ENCODE data around the gene SBF1. TPM values are rescaled to one million over a fixed set of nuclear protein-coding genes. Genes with fewer than 3 reads are reported as not detected.

The SBF1 gene
- total RNA-seq, 1 experiment from 2014 or later: 48.5 TPM

DNA sequence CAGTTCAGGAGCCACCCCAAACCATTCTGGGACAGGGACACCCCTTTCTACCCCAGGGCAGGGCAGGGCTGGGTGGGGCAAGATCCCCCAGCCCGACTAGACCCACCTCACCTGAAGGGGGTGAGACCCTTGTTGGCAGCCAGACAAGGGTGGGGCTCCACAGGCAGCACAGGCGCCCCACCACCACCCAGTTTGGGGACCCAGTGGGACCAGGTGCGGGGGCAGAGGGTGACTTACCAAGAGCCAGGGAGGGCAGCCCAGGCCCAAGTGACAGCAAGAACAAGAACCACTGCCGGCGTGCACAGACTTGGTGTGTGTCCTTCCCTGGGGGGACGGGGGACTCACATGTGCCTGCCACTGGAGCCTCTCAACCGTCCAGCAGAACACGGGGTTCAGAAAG is 8.7 kb upstream of the SBF1 start:
- ChIA-PET CTCF (no interaction called here), POLR2A (ENCODE audit: unreplicated experiment) (no interaction called here)

DNA sequence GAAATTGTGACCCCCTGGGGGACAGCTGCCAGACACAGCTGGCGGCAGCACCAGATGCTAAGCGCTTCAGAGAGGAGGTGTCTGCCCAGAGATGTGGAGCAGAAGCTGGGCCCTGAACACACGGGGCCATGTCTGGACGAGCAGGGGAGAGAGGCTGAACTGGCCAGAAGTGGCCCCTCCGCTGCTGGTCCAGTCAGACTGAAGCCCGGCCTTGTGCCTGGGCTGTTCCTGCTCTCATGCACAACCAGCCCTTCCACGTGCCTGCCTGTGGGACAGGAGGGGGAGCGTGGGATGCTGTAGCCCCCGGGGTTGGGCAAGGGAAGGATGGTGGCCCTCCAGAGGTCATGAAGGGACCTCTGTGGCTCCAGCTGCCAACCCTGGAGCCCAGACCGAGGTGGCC is 8.3 kb upstream of the SBF1 start:
- no peaks in the 10 kb centered on the region for H3K9me3 ChIP-seq (ENCODE audit: low read length)
- no peaks in the 10 kb centered on the region for H3K27me3 ChIP-seq (ENCODE audit: low read length)
- H3F3A ChIP-seq (ENCODE audit: low read length, unreplicated experiment): no peaks in the 10 kb centered on the region
- no peaks in the 10 kb centered on the region for H3K36me3 ChIP-seq (ENCODE audit: low read depth, low read length)
- no peaks in the 10 kb centered on the region for H3K4me1 ChIP-seq (ENCODE audit: insufficient read depth, low read length)
- no peak overlapping the region for H3K4me2 ChIP-seq (ENCODE audit: low read length)
- ChIA-PET CTCF (no interaction called here), POLR2A (ENCODE audit: unreplicated experiment) (no interaction called here)
- intact Hi-C loops (cut with micrococcal nuclease): no loop called here
- TF ChIP-seq EZH2phosphoT487 (IDR thresholded peaks at IDR 0.05; ENCODE audit: borderline replicate concordance, low read length): no peak
- TF ChIP-seq, protein P1, sequence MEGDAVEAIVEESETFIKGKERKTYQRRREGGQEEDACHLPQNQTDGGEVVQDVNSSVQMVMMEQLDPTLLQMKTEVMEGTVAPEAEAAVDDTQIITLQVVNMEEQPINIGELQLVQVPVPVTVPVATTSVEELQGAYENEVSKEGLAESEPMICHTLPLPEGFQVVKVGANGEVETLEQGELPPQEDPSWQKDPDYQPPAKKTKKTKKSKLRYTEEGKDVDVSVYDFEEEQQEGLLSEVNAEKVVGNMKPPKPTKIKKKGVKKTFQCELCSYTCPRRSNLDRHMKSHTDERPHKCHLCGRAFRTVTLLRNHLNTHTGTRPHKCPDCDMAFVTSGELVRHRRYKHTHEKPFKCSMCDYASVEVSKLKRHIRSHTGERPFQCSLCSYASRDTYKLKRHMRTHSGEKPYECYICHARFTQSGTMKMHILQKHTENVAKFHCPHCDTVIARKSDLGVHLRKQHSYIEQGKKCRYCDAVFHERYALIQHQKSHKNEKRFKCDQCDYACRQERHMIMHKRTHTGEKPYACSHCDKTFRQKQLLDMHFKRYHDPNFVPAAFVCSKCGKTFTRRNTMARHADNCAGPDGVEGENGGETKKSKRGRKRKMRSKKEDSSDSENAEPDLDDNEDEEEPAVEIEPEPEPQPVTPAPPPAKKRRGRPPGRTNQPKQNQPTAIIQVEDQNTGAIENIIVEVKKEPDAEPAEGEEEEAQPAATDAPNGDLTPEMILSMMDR (conservative IDR thresholded peaks at IDR 0.05; ENCODE audit: low read depth, low read length): no peak
- no peak for TF ChIP-seq EZH2 (IDR thresholded peaks at IDR 0.05; ENCODE audit: low read length, unreplicated experiment)
- no peak overlapping the region for H3K9ac ChIP-seq (ENCODE audit: low read length)
- ATAC-seq (no peak), DNase-seq (no peak)
- no peak overlapping the region for H3K27ac ChIP-seq (ENCODE audit: low read length)
- H3K79me2 ChIP-seq (ENCODE audit: low read length): no peaks in the 10 kb centered on the region
- H3K9me2 ChIP-seq (replicated peaks; ENCODE audit: low read length): no peaks in the 10 kb centered on the region
- no peak overlapping the region for H2AFZ ChIP-seq (ENCODE audit: low read length)
- H4K20me1 ChIP-seq (ENCODE audit: low read length): no peaks in the 10 kb centered on the region
- no peak overlapping the region for H3K4me3 ChIP-seq (ENCODE audit: low read length)
- BruUV-seq (replicated peaks): TSS peak; percentile 22

More for the DNA sequence above, 8.7 kb upstream of the SBF1 start:
- H3K79me2 ChIP-seq (ENCODE audit: low read length): no peaks in the 10 kb centered on the region
- intact Hi-C loops (cut with micrococcal nuclease): no loop called here
- no peak for ATAC-seq
- H3K4me2 ChIP-seq (ENCODE audit: low read length): no peak overlapping the region
- no peaks in the 10 kb centered on the region for H3K36me3 ChIP-seq (ENCODE audit: low read depth, low read length)
- no peak for DNase-seq
- no TSS peak for BruUV-seq (replicated peaks)
- no peak for TF ChIP-seq EZH2phosphoT487 (IDR thresholded peaks at IDR 0.05; ENCODE audit: borderline replicate concordance, low read length)
- TF ChIP-seq, protein P1 (conservative IDR thresholded peaks at IDR 0.05; ENCODE audit: low read depth, low read length): no peak
- TF ChIP-seq EZH2 (IDR thresholded peaks at IDR 0.05; ENCODE audit: low read length, unreplicated experiment): no peak
- no peaks in the 10 kb centered on the region for H4K20me1 ChIP-seq (ENCODE audit: low read length)
- H3K27ac ChIP-seq (ENCODE audit: low read length): no peak overlapping the region
- no peaks in the 10 kb centered on the region for H3K27me3 ChIP-seq (ENCODE audit: low read length)
- H3K9me3 ChIP-seq (ENCODE audit: low read length): no peaks in the 10 kb centered on the region
- H3F3A ChIP-seq (ENCODE audit: low read length, unreplicated experiment): no peaks in the 10 kb centered on the region
- no peak overlapping the region for H2AFZ ChIP-seq (ENCODE audit: low read length)
- H3K4me3 ChIP-seq (ENCODE audit: low read length): no peak overlapping the region
- no peak overlapping the region for H3K9ac ChIP-seq (ENCODE audit: low read length)
- H3K9me2 ChIP-seq (replicated peaks; ENCODE audit: low read length): no peaks in the 10 kb centered on the region
- H3K4me1 ChIP-seq (ENCODE audit: insufficient read depth, low read length): no peaks in the 10 kb centered on the region

DNA sequence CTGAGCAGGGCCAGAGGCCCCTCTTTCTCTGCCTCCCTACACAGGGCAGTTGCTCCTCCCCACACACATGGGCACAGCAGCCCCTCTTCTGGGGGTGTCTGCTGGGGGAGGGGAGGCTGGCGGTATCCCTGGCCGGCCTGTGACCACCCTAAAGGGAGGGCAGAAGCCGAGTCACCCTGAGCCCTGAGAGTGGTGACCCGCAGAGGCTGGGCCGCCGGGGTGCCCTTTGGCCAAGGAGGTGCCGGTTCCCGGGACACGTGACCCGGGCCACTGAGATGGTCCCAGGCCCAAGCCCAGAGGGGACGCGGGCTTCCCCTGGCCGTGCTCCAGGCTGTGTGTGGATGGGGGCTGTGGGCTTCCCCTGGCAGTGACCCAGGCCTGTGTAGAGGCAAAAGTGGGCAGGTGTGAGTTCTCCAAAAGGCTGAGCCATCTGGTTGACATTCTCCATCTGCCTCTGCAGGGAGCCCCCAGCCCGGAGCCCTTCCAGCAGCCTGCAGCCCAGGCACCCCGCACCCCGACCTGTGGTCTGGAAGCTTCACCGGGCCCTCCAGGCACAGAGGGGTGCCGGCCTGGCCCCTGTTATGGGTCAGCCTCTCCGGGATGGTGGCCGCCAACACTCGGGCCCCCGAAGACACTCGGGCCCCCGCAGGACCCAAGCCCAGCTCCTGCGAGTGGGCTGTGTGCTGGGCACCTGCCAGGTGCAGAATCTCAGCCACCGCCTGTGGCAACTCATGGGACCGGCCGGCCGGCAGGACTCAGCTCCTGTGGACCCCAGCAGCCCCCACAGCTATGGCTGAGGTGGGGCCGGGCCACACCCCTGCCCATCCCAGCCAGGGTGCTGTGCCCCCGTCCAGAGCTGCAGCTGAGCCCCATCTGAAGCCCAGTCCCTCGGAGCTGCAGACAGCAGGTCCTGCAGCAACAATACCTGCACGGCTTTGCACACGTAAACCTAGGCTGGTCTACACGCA is 7.6 kb upstream of the SBF1 start:
- Histone ChIP-seq H3K36me3 (ENCODE audit: low read depth, low read length) (no peaks in the 10 kb centered on the region), H3K9me2 (replicated peaks; ENCODE audit: low read length) (no peaks in the 10 kb centered on the region), H3K9ac (ENCODE audit: low read length) (no peak overlapping the region), H3K79me2 (ENCODE audit: low read length) (no peaks in the 10 kb centered on the region), H3F3A (ENCODE audit: low read length, unreplicated experiment) (no peaks in the 10 kb centered on the region), H3K4me1 (ENCODE audit: insufficient read depth, low read length) (no peaks in the 10 kb centered on the region), H3K9me3 (ENCODE audit: low read length) (no peaks in the 10 kb centered on the region), H3K27me3 (ENCODE audit: low read length) (no peaks in the 10 kb centered on the region), H2AFZ (ENCODE audit: low read length) (peak overlapping the region; percentile 75; the same call in 1 of the 2 replicates), H4K20me1 (ENCODE audit: low read length) (no peaks in the 10 kb centered on the region), H3K4me3 (ENCODE audit: low read length) (peak overlapping the region; percentile 59), H3K4me2 (ENCODE audit: low read length) (peak overlapping the region; percentile 67), H3K27ac (ENCODE audit: low read length) (no peak overlapping the region)
- TF ChIP-seq, protein P1 (conservative IDR thresholded peaks at IDR 0.05; ENCODE audit: low read depth, low read length): no peak
- no peak for TF ChIP-seq EZH2 (IDR thresholded peaks at IDR 0.05; ENCODE audit: low read length, unreplicated experiment)
- TF ChIP-seq EZH2phosphoT487 (IDR thresholded peaks at IDR 0.05; ENCODE audit: borderline replicate concordance, low read length): no peak
- no peak for DNase-seq
- CTCF ChIA-PET: no interaction called here
- ATAC-seq: no peak
- intact Hi-C loops (cut with micrococcal nuclease): no loop called here
- POLR2A ChIA-PET (ENCODE audit: unreplicated experiment): no interaction called here
- no TSS peak for BruUV-seq (replicated peaks)

Measured in PC-3 (cell line).